GM18907 (cell line): ENCODE measurements around the gene RERE.

Source experiments
- ATAC-seq: cut with Tn5 transposase; IDR thresholded peaks from one replicate; pipeline ENCODE4 v1.9.1; 2021; ENCODE audit warnings: mild to moderate bottlenecking, moderate library complexity; ENCODE audit not compliant: unreplicated experiment

RERE gene

DNA sequence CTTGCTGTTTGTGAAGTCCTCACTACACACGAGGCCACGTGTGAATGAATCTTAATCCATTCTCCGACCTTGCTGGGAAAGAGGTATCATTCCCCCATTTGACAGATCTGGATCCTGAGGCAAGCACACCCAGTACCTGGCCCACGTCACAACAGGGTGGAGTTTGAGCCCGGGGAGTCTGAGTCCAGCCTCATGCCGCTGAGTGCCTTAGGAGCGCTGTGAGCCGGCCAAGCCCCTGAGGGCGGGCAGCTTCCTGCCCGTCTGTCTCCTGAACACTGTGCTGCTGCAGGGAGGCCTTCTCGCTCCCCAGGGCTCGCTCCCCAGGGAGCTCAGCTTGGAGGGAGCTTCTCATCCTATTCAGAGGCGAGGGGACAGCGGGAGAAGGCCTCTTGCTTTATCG, 469.8 kb downstream of the RERE start:
- no peak for ATAC-seq

DNA sequence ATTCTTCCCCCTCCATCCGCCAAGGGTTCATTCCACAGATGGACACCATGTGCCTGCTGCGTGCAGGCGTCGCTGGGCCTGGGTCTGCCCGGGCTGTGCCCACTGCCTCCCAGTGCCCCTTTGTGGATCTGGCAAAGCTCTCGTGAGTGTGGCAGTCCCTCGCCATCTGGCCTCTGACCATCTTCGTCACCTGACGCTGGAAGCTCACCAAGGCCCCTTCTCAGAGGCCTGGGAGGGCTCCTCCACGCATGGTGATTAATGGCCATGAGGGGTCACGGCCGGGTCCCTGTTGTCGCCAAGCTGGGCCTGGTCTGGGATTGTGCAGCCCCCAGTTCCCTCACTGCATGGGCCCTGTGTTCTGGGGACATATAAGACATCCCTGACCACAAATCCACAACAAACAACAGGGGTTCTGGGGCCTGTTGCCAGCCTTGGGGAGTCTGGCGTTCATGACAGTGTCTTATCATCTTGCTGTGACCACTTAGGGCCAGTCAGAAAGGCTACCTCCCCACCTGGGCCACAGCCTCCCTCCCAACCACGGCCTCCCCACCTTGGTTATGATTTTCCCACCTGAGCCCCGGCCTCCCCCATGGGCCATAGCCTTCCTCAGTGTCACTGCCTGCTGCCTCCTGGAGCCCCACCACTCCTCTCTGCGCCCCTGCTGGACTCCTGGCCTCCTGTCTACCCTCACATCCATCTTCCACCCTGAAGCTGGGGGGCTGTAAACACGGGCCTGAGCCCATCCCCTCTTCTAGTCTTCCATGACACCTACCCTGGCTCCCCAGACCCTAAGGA, 471.6 kb downstream of the RERE start:
- no peak for ATAC-seq

DNA sequence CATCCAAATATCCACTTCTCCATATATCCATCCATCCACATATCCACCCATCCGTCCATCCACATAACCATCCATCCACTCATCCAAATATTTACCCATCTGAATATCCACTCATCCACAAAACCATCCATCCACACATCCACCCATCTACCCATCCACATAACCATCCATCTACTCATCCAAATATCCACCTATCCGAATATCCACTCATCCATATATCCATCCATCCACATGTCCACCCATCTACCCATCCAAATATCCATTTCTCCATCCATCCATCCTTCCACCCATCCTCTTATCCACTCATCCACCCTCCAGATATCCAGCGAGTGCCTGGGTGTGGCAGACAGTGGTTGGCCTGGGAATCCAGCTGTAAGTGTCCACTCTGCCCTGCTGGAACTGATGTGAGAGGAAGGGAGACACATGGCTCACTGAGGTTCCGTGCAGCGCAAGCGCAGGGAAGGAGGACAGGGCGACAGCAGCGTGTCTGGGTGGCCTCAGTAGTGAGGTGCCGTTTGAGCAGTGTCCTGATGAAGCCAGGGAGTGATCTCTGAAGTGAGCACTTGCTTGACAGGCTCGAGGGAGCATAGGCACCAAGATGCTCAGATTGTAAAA, 472.4 kb downstream of the RERE start:
- ATAC-seq = no peak

DNA sequence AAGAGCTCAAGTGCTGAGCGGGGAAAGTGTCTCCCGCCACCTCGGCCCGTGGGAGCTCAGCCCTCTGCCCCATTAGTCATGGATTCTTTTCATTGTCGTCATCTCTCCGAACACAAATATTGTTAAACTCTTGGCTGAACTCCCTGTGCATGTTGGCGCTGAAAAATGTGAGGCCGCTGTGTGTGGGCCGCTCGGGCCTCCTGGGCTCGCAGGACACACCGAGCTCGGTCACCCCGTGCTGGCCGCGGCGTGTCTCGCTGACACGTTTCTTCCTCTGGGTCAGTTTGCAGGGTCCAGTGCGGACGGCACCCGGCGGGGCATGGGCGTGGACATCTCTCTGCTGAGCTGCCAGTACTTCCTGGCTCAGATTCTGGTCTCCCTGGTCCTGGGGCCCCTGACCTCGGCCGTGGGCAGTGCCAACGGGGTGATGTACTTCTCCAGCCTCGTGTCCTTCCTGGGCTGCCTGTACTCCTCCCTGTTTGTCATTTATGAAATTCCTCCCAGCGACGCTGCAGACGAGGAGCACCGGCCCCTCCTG, 473.9 kb downstream of the RERE start:
- no peak for ATAC-seq

DNA sequence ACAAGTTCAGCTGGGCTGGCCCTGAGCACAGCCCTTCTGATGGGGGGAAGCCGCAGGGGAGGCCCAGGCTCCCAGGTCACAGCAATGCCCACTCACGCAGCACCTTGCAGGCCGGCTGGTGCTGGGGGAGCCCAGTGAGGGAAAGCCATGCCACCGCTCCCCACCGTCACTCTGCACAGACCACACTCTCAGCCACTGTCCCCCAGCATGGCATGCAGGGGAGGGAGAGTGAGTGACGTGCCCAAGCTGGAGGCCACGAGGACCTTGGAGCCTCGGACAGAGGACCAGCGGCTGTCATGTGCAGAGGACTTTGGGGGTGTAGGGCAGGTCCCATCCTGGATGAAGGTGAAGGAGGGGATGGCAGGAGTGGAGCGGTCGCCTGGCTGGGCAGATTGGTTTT, 474.4 kb downstream of the RERE start:
- no peak for ATAC-seq

DNA sequence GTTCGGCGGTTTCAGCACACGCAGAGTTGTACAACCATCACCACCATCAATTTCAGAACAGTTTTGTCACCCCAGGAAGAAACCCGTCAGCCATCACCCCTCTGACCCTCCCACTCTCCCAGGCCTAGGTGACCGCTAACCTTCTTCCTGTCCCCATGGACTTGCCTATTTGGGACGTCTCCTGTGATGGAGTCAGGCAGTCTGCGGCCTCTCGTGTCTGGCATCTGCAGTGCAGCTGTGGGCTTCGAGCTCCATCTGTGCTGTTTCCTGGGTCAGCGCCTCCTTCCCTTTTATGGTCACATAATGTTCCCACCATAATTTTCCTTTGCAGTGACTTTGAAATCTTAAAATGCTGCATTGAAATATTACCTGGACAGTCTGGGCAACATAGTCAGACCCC, 475.1 kb downstream of the RERE start:
- ATAC-seq = no peak

DNA sequence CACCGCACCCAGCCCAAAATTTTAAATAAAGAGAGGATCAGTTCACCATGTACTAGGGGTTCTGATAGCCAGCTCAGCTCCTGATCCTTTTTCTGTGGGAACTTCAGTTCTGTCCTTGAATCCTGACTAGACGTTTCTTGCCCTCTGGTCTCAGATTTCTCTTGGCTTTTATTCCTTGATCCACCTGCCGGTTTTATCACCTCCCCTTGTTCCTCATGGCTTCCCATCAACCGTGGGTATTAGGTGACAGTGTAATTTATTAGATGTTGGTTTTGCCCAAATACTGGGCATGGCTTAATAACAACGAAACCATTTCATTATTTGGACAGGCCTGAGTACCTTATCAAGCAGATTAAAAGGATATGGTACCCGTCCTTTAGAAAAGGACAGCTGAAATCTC, 477.0 kb downstream of the RERE start:
- no peak for ATAC-seq

DNA sequence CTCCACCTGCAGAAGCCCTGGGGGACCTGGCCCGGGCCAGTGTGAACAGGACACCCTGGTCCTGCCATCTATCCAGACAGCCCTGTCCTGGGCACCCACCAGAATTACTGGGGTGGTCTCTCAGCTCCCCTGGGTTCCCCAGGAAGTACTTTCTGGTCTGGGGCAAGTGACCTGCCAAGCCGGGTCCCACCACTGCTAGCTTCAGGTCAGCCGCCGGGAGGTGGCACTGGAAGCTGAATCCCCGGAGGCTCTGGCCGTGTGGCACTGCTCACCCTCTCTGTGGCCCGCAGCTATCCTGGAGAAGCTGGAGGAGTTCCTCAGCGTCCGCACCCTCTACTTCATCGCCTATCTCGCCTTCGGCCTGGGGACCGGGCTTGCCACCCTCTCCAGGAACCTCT, 478.2 kb downstream of the RERE start:
- no peak for ATAC-seq

DNA sequence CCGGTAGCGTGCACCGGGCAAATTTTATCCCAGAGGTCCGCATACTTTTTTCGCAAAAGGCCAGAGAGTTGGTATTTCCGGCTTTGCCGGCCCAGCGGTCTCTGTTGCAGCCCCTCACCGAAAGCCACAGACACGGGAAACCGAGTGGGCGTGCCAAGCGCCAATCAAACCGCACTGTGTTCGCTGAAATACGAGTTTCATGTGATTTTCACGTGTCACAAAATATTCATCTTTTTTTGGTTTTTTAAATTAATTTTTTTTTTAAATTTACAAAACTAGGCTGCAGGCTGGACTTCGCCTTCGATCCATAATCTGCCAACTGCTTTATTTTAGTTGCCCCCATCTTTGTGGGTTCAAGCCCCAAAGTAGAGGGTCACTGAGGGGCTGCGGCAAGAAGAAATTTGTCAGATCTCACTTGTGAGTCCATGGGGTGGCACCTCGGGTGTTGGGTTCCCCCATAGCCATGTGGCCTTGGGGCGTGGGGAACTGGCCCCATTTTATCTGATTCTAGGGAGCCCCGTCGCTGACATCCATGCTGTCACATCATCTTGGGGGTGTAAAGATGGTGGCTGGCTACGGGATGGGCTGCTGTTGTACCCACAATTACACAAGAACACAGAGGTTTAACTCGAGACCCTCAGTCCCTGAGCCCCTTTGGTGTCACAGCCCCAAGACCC, 478.8 kb downstream of the RERE start:
- ATAC-seq = no peak

DNA sequence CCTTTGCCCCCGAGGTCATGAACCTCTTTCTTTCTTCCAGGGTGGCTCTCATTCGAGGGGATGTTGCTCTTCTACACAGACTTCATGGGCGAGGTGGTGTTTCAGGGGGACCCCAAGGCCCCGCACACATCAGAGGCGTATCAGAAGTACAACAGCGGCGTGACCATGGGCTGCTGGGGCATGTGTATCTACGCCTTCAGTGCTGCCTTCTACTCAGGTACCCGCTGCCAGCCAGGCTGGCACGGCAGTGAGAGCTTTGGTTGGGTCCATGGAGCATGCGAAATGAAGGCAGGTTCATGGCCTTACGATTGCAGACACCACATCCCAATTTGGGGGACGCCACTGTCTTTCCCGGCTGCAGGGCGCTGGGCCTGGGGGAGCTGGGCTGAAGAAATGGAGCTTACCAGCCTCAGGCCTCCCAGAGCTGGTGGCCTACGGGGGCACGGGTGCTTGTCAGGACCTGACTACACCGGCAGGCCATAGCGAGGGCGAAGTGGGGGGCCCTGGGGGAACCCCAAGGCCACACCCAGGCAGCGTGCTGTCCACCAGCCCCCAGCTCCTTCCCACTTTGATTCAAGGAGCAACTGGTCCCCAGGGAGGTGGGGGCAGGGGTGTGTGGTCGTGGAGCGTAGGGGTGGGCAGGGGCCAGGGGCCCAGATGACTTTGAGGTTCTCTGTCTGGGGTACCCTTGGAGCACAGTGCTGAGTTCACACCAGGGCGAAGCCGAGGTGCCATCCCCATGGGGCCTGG, 479.5 kb downstream of the RERE start:
- ATAC-seq = no peak

DNA sequence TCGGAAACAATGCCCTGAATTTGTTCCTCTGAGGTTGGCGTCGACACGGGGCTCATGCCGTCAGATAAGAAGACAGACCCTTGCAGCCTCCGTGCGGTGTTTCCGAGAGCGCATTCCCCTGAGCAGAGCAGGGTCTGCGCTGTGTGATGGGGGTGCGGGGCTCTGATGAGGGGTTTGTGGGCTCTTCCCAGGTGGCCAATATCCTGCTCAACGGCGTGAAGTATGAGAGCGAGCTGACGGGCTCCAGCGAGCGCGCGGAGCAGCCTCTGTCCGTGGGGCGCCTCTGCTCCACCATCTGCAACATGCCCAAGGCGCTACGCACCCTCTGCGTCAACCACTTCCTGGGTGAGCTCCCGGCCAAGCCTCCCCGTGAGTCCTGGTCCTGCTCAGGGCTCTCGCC, 482.2 kb downstream of the RERE start:
- ATAC-seq = no peak

DNA sequence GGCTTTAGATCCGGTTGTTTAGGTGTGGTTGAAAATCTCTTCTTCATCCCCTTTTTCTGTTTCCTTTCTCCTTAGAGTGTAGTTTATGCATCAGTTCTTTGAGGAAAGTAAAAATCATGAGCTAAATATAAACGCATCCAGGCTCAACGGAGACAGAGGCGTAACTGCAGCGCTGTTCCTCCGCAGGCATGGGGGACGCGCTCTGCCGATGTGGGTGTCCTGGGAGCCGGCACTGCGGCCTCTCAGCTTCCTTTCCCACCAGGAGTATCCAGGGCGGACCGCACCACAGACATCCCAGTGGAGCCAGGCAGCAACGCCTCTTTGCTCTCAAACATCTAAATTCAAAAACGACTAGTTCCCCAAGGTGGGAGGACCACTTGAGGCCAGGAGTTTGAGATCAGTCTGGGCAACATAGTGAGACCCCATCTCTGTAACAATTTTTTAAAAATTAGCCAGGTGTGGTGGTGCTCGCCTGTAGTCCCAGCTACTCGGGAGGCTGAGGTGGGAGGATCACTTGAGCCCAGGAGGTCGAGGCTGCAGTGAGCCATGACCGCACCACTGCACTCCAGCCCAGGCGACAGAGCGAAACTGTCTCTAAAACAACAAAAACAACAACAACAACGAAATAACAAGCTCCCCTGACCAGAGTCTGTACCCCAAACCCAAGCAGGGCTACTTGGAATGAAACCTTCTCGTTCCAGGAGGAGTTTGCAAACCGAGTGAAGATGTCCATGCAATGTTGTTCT, 483.2 kb downstream of the RERE start:
- no peak for ATAC-seq

DNA sequence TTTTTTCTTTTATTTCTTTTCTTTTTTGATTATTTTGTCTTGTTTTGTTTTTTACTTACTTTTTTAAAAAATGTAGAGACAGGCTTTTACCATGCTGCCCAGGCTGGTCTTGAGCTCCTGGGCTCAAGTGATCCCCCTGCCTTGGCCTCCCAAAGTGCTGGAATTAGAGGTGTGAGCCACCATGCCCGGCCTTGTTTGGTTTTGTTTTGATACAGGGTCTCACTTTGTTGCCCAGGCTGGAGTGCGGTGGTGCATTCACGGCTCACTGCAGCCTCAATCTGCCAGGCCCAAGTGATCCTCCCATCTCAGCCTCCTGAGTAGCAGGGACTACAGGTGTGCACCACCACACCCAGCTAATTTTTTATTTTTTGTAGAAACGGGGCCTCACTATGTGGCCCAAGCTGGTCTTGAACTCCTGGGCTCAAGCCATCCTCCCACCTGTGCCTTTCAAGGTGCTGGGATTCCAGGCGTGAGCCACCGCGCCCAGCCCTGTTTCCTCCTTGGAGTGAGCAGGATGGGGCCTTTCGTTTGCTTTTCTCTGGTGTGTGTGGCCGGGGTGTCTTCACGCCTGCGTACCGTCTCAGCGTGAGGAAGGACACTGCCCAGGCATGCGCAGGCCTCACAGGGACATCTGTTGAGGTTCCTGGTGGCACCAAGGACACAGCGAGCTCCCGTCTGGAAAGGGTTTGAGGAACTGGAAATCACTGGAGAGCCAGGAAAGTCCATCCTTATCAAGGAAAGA, 484.0 kb downstream of the RERE start:
- no peak for ATAC-seq

DNA sequence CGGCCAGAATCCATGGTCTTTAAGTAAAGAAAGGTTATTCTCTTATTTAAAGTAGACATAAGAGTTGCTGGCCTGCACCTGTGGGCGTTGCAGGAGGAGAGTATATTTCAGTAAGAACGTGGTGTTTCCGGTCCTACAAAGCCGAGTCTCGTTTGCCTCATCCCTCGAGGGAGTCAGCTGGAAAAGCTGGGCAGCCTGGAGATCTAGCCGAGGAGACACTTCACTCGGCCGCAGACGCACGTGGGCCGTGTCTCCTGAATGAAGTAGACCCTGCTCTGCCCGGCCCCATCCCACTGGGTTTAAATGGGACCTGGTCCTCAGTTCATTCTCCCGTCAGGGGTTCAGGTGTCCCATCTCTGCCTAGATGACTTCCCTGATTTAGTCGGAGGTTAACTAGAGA, 484.6 kb downstream of the RERE start:
- no peak for ATAC-seq

DNA sequence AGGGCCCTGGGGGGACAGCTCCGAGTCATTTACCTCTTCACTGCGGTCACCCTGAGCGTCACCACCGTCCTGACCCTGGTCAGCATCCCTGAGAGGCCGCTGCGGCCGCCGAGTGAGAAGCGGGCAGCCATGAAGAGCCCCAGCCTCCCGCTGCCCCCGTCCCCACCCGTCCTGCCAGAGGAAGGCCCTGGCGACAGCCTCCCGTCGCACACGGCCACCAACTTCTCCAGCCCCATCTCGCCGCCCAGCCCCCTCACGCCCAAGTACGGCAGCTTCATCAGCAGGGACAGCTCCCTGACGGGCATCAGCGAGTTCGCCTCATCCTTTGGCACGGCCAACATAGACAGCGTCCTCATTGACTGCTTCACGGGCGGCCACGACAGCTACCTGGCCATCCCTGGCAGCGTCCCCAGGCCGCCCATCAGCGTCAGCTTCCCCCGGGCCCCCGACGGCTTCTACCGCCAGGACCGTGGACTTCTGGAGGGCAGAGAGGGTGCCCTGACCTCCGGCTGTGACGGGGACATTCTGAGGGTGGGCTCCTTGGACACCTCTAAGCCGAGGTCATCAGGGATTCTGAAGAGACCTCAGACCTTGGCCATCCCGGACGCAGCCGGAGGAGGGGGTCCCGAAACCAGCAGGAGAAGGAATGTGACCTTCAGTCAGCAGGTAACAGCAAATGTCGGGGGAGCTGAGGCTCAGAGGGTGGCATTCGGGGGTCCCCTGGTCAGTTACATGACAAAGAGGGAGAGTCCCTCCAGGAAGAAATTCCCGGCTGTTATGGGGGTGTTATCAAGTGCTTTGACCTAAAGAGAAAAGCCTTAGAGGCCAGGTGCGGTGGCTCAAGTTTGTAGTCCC, 486.9 kb downstream of the RERE start:
- ATAC-seq = no peak

DNA sequence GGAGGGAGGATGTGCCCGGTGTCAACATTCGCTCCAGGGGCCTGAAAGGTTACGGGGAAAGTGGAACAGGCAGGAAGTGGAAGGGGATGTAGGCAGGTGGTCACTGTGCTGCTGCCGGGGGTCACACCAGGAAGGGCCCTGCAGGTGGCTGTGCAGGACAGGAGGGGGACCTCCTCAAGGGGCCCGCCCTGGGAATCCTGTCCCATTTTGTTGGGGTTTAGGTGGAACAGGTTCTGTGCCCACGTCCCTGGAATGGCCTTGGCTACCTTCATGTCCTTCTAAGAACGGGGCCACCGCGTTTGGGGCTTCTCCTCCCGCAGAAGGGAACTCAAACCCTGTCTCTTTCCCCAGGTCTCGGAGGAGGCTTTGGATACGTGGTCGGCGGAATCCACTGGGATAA, 487.6 kb downstream of the RERE start:
- ATAC-seq = no peak

DNA sequence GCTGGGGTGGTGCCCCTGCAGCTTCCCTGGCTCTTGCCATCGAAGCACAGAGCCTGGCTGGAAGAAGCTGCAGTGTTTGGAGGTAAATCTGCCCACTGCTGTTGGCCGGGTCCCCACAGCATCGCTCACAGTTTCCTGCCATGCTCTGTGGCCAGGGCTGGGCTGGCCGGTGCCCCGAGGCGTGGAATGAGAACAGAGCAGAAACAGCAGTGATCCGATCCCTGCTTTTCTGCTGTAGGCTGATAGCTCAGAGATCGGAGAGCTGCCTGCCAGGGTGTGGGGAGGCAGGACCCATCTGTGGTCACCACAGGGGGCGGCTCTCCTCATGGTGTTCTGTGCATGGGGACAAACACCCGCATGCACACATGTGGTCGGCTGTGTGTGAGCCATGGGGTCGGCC, 488.0 kb downstream of the RERE start:
- no peak for ATAC-seq

DNA sequence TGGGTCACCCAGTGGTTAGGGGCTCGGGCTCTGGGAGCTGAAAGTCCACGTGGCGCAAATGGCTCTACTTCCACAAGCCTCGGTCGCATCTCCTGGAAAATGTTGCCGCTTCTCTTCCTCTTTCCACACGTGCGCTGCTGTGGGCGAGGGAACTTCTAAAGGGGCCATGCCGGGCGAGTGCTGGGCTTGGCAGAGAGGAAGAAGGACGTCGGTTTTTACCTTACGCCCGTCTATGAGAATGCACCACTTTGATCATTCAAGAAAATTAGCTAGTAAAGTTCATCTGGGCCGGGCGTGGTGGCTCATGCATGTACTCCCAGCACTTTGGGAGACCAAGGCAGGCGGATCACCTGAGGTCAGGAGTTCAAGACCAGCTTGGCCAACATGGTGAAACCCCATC, 489.2 kb downstream of the RERE start:
- no peak for ATAC-seq

DNA sequence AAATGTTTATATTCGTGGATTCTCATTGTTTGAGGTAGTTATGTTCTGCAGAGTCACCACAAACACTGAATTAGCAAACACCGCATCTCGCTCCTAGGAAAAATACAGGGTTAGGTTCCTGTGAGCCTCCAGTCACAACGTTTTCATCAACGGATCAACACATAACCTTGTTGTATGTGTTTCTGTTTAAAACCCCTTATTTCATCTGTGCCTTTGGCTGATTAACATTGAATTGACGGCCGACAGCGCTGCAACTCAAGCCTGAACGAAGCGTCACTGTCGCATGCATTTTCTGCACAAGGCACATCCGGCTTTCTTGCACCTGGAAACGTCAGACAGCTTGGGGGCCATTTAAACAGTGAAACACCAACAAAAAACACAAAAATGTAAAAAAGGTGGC, 491.2 kb downstream of the RERE start:
- ATAC-seq = no peak
